Vagina (tissue), 2 donors: Measurements from ENCODE around the gene SHLD1.

Experiments
- CTCF ChIP-seq, 3 experiments: fragments of 450-650 bp in 2 of 3; fragments of 200-600 bp in 1 of 3; sonication (generic) in 1 of 3; IDR thresholded peaks; one replicate each; pipeline ENCODE4 v1.5.1; 2017 to 2019; ENCODE audit warnings: antibody characterized with exemption in 3 of 3, mild to moderate bottlenecking in 2 of 3, moderate library complexity in 2 of 3
- POLR2A ChIP-seq, 2 donors: fragments of 450-650 bp; IDR thresholded peaks; one replicate each; pipeline ENCODE4 v1.6.1; 2017; ENCODE audit warnings: antibody characterized with exemption in 2 of 2, mild to moderate bottlenecking in 2 of 2, moderate library complexity in 2 of 2
- POLR2AphosphoS5 ChIP-seq, 2 donors: sonication (generic); formaldehyde crosslinking; IDR thresholded peaks; one replicate each; pipeline ENCODE4 v1.9.0; 2017; ENCODE audit warnings: antibody characterized with exemption in 2 of 2, mild to moderate bottlenecking in 2 of 2, low read depth in 1 of 2; ENCODE audit not compliant: insufficient read depth in 1 of 2

- TF ChIP-seq CTCF (IDR thresholded peaks at IDR 0.05) (no peak), POLR2A (IDR thresholded peaks at IDR 0.05) (no peak), POLR2AphosphoS5 (IDR thresholded peaks at IDR 0.05; ENCODE audit: insufficient read depth in 1 of 2, low read depth in 1 of 2) (no peak)
These were observed 27.3 kb upstream of the SHLD1 start for GRCh38 chr20:5722927-5723326.
